Stimulated activated CD4-positive, alpha-beta T cell treated with anti-CD3 and anti-CD28 coated beads, Interleukin-2, amount 100 ng/mL, for 24 hours (primary cell): ENCODE data around the gene CDH2.

Experiments
- DNase-seq, 2 donors: peaks; one replicate each; pipeline ENCODE4 v3.0.0-alpha.2; 2020

The CDH2 gene

GRCh38 chr18:28125051-28125450 is 51.9 kb downstream of the CDH2 start:
- no peak for DNase-seq

GRCh38 chr18:28124131-28125029 is 52.5 kb downstream of the CDH2 start:
- no peak for DNase-seq

- DNase-seq, result no peak
Measured at GRCh38 chr18:28123401-28124030, 53.4 kb downstream of the CDH2 start.

DNA sequence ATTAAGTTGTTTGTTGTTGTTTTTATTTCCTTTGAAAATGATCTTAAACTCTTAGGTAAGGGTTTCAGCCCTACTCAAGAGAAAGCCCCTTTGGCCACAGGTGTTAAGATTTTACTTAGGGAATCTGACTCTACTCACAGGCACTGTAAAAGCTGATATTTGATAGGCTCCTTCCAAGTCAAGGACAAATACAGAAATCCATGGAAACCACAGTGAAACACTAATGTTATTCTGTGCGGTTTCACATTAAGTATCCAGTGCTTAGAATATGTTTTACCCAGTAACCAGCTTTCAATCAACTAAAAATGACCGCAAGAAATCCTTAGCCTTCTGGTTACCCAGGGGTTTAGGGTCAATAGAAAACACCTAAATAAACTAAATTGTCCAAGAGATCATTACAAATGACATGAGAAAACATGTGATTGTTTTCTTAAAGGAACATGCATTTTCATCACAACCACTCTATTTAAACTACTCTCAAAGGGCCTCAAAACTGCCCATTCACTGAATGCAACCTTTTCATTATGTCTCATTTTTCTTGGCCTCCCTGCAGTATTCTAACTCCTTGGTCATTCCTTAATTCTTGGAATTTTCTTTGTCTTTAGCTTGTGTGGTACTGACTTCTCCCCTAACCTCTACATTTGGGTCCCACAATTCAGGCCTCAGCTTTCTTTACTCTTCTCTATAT is 56.0 kb downstream of the CDH2 start:
- DNase-seq, result no peak

- no peak for DNase-seq
Measured at GRCh38 chr18:28116461-28116860, 60.5 kb downstream of the CDH2 start.

GRCh38 chr18:28115149-28115550 is 61.8 kb downstream of the CDH2 start:
- no peak for DNase-seq

DNA sequence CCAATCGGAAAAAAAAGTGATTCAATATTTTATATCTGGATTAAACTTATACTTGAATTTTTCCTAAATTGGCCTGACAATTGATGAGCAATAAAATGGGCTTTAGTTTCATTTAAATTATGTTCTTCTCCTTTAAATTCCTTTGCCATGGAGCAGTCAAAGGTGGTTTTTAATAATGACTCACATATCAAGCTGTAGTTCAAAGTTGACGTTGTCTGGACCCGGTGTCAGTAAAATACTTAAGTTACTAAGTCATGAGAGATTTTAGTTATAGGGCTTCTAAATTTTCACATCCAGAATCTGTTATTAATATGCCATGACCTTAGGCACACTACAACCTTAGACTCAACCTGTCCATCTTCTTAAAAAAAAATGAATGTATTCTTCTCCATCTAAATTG is 62.5 kb downstream of the CDH2 start:
- DNase-seq, result no peak

DNA sequence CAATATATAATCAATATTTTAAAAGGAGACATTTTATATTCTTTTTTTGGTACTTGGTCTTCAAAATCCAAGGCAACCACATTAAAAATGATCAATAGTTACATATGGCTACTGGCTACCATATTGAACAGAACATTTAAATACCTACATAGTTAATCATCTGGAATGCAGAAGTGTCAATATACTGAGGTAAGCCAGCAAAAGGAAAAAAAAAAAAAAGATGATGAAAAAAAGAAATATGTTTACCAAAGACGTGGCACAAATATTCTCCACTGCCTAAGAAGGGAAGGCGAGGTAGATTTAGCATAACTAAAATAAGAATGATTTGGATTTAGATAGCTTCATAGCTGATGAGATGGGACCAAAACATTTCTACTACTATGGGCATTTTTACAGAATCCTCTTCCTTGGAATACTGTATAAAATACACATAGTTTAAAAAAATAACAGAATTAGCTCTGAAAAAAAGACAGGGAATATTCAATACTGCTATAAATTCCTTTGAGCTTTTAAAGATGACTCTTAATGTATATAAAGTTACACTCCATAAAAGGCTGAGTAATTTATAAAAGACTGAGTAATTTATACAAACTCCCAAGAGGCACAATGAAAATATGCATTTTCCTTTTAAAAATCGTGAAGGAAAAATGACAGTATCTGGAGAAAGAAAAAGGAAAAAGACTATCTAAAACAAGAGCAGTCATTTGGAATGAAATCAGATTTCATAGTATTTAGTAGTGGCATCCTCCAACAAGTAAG is 63.5 kb downstream of the CDH2 start:
- no peak for DNase-seq

- DNase-seq, result no peak
Measured at GRCh38 chr18:28112056-28112470, 64.9 kb downstream of the CDH2 start.

GRCh38 chr18:28110924-28111323 is 66.0 kb downstream of the CDH2 start:
- no peak for DNase-seq

DNA sequence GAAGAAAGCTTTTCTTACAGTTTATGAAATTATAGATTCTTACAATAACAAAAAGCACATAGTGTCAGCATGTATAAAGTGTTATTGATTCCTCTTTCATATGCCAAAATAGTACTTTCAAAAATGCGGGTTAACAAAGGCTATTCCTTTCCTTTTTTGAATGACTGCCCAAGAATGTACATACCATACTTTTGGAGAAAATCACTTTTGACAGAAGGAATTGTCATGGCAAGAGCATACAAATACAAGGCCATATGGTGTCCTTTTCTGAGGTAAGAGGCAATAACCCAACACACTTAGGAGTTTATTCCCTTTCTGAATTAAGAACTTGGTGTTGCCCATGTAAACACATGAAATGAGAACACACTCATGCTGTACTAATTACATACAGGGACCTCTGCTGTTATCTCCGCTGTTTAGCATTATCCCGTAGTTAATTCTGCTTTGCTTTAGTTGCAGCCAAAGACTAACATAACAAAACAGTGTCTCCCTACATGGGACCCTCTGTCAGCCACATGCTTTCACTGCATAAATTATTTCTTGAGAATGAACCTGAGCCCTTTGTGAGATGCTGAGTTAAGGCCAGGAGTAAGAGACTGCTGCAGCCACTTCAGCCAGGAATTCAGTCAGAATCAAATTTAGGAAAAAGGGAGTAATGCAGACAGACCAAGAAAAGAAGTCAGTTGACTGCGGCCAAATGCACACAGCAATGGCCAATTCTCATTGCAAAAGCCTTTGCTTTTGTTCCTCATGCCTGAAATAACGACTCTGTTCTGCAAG is 67.0 kb downstream of the CDH2 start:
- no peak for DNase-seq

GRCh38 chr18:28108814-28109213 is 68.1 kb downstream of the CDH2 start:
- DNase-seq, result no peak

- no peak for DNase-seq
Measured at GRCh38 chr18:28108254-28108653, 68.7 kb downstream of the CDH2 start.

GRCh38 chr18:28099237-28099636 is 77.7 kb downstream of the CDH2 start:
- DNase-seq, result no peak

GRCh38 chr18:28095631-28096030 is 81.3 kb downstream of the CDH2 start:
- no peak for DNase-seq

DNA sequence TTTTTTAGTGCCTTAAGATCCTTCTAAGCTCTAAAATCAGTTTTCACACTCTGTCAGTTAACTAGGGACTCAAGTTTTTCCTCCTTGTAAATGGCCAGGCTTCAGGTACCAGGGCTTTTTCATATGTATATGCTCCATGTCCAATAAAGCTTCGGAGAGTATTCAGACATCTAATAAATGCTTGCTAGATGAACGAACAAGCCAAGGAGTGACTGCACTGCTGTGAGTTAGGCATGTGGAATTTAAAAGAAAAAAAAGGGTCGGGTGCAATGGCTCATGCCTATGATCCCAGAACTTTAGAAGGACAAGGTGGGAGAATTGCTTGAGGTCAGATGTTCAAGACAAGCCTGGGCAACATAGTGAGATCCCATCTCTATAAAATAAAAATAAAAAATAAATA is 81.9 kb downstream of the CDH2 start:
- no peak for DNase-seq

DNA sequence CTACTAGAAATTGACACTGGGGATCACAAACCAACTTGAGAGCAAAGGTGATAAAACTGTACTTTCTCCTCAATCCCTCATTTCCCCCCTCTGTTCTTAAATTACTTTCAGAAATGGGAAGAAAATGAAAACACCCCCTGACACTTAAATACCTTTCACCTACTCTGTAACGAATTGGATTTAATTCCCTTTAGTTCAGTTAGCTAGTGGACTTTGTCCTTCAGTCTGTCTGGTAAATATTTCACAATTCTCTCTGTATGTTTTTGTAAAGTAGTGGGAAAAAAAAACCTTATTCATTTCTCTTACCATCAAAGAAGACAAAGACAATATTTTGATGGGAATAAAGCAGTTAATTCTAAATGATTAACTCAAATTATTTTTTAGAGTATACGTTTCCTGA is 85.7 kb downstream of the CDH2 start:
- DNase-seq, result no peak

GRCh38 chr18:28088477-28088876 is 88.5 kb downstream of the CDH2 start:
- DNase-seq, result no peak

GRCh38 chr18:28086670-28087552 is 90.0 kb downstream of the CDH2 start:
- DNase-seq, result no peak

DNA sequence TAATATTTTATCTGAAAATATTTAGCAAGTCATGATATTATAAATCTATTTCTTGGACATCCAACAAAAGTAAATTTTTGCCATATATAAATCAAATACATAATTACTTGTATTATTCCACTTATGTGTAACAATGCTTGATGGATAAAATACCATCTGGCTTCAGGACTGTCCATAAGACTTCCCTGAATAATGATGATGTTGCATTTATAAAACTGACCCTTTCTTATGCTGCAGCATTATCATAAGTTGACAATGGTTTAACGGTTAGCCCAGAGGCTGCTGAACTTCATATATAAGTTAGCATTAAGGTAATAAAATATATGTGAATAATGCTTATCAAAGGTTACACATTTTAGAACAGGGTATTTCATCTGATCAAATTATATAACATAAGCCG is 95.4 kb downstream of the CDH2 start:
- DNase-seq, result no peak

GRCh38 chr18:28080876-28081300 is 96.0 kb downstream of the CDH2 start:
- DNase-seq, result no peak
